A549 (cell line): ENCODE measurements around the gene TBC1D22A. TPM values are rescaled to one million over a fixed set of nuclear protein-coding genes. Genes with fewer than 3 reads are reported as not detected.

Experiments
- ATAC-seq, 2 experiments: fragments of 200-7000 bp in 1 of 2; fragments of >200 bp in 1 of 2; cut with Nextera tagmentation in 1 of 2; cut with Tn5 transposase in 1 of 2; 3 replicates each; pipeline versions ENCODE4 v1.8.0 to v1.9.1; 2018 to 2020; ENCODE audit warnings: mild to moderate bottlenecking in 1 of 2, moderate library complexity in 1 of 2
- CTCF ChIA-PET: fragments of 300-600 bp; sonication (Branson Sonifier 250); formaldehyde crosslinking; extraction: SDS; loops from one replicate; lab custom pipeline; 2021; ENCODE audit warnings: antibody characterized with exemption, inconsistent platforms; lab: Yijun Ruan, JAX
- POLR2A ChIA-PET: fragments of 350-600 bp; formaldehyde crosslinking; extraction: SDS; loops from one replicate; lab custom pipeline; 2021; ENCODE audit warnings: antibody characterized with exemption, inconsistent platforms; lab: Yijun Ruan, JAX
- DNase-seq, 2 experiments: peaks; one replicate each; pipeline versions ENCODE4 v3.0.0 to v3.0.0-alpha.2; 2011 to 2016; ENCODE audit warnings: low read depth in 1 of 2, low spot score in 1 of 2
- FAIRE-seq: peaks from 2 replicates; lab custom pipeline; 2011; peaks lifted over from hg19 to GRCh38; lab: Jason Lieb, UNC
- H3K27ac ChIP-seq, 2 experiments: fragments of >200 bp; sonication (Bioruptor Twin); formaldehyde crosslinking; 3 replicates each; pipeline ENCODE4 v1.5.1; 2016 to 2017
- H3K4me1 ChIP-seq: fragments of >200 bp; sonication (Bioruptor Twin); formaldehyde crosslinking; 3 replicates; pipeline ENCODE4 v1.6.1; 2016
- H3K4me2 ChIP-seq: fragments of >200 bp; sonication (Bioruptor Twin); formaldehyde crosslinking; 3 replicates; pipeline ENCODE4 v1.6.1; 2016
- H3K4me3 ChIP-seq: fragments of >200 bp; sonication (Bioruptor Twin); formaldehyde crosslinking; 3 replicates; pipeline ENCODE4 v1.5.1; 2016
- H3K9me3 ChIP-seq: fragments of >200 bp; sonication (Bioruptor Twin); formaldehyde crosslinking; 3 replicates; pipeline ENCODE4 v1.6.1; 2016
- CBX2 ChIP-seq: fragments of 200-600 bp; sonication (generic); IDR thresholded peaks from 2 replicates; pipeline ENCODE4 v1.6.1; 2016; ENCODE audit warnings: low read depth, mild to moderate bottlenecking, borderline replicate concordance
- CHD2 ChIP-seq: fragments of 150-350 bp; IDR thresholded peaks from 2 replicates; pipeline ENCODE4 v1.6.1; 2014; ENCODE audit warnings: low read length; ENCODE audit not compliant: partially characterized antibody
- ESRRA ChIP-seq: fragments of 150-350 bp; IDR thresholded peaks from 2 replicates; pipeline ENCODE4 v1.6.1; 2014; ENCODE audit warnings: mild to moderate bottlenecking, low read length, borderline replicate concordance
- GATA3 ChIP-seq: IDR thresholded peaks from 2 replicates; pipeline ENCODE4 v1.6.1; 2012; ENCODE audit warnings: borderline replicate concordance
- HOXA7 ChIP-seq: fragments of 250-450 bp; sonication (Bioruptor Pico); IDR thresholded peaks from 2 replicates; pipeline ENCODE4 v1.5.0; 2020; ENCODE audit warnings: mild to moderate bottlenecking, moderate library complexity
- KDM1A ChIP-seq: fragments of 200-600 bp; sonication (generic); IDR thresholded peaks from 2 replicates; pipeline ENCODE4 v1.6.1; 2016; ENCODE audit warnings: low read depth, mild to moderate bottlenecking
- MAFK ChIP-seq: fragments of 450-650 bp; IDR thresholded peaks from 2 replicates; pipeline ENCODE4 v1.6.1; 2014; ENCODE audit not compliant: partially characterized antibody
- NFE2L2 ChIP-seq: fragments of 150-350 bp; conservative IDR thresholded peaks from 2 replicates; pipeline ENCODE4 v1.6.1; 2014; ENCODE audit warnings: low read length
- RAD21 ChIP-seq, 2 experiments: fragments of >200 bp in 1 of 2; sonication (Bioruptor Twin) in 1 of 2; formaldehyde crosslinking in 1 of 2; IDR thresholded peaks in 1 of 2; conservative IDR thresholded peaks in 1 of 2; 2 replicates in 1 of 2; 3 replicates in 1 of 2; pipeline ENCODE4 v1.6.1; 2012 to 2018; ENCODE audit warnings: inconsistent platforms in 1 of 2
- SMC3 ChIP-seq: fragments of >200 bp; sonication (Bioruptor Twin); formaldehyde crosslinking; IDR thresholded peaks from 3 replicates; pipeline ENCODE4 v1.6.1; 2018; ENCODE audit warnings: inconsistent platforms
- SREBF2 ChIP-seq: fragments of 450-650 bp; IDR thresholded peaks from 2 replicates; pipeline ENCODE4 v1.6.1; 2014; ENCODE audit warnings: mild to moderate bottlenecking, moderate library complexity
- TP53 ChIP-seq: fragments of 250-450 bp; sonication (Bioruptor Pico); IDR thresholded peaks from 2 replicates; pipeline ENCODE4 v1.5.0; 2021; ENCODE audit warnings: mild to moderate bottlenecking, moderate library complexity
- ZNF302 ChIP-seq: fragments of 250-450 bp; sonication (Bioruptor Pico); IDR thresholded peaks from 2 replicates; pipeline ENCODE4 v1.9.0; 2021; ENCODE audit warnings: inconsistent platforms, mild to moderate bottlenecking, moderate library complexity
- WGBS: methylation state at CpG from one replicate; pipeline ENCODE4 v1.1.6; 2017; ENCODE audit errors: missing lambda C conversion rate; 5-methylcytosine and 5-hydroxymethylcytosine counted together
- polyA plus RNA-seq, 4 experiments: library from polyadenylated mRNA; depleted of rRNA in 3 of 4; stranded (reverse); fragments of >200 nt; fragmentation: RNase III in 1 of 4; extraction: RNeasy Plus Mini Kit Qiagen cat#74134 plus additional on column Dnase treatment in 1 of 4; gene quantifications; 2 replicates in 3 of 4; 3 replicates in 1 of 4; pipeline ENCODE4 v1.2.3, GENCODE V29; 2011 to 2017
- TF ChIP-seq, protein P1 (sequence below): fragments of 150-350 bp; IDR thresholded peaks from 2 replicates; pipeline ENCODE4 v1.6.1; 2014; ENCODE audit warnings: low read depth, mild to moderate bottlenecking, low read length
- TF ChIP-seq, protein P2 (sequence below): fragments of 450-650 bp; IDR thresholded peaks from 2 replicates; pipeline ENCODE4 v1.6.1; 2014; ENCODE audit warnings: antibody characterized with exemption

Gene TBC1D22A
- polyA plus RNA-seq, 2 of the 4 experiments (the other 2 are of a cell fraction) = 8.9 to 10.8 TPM

DNA sequence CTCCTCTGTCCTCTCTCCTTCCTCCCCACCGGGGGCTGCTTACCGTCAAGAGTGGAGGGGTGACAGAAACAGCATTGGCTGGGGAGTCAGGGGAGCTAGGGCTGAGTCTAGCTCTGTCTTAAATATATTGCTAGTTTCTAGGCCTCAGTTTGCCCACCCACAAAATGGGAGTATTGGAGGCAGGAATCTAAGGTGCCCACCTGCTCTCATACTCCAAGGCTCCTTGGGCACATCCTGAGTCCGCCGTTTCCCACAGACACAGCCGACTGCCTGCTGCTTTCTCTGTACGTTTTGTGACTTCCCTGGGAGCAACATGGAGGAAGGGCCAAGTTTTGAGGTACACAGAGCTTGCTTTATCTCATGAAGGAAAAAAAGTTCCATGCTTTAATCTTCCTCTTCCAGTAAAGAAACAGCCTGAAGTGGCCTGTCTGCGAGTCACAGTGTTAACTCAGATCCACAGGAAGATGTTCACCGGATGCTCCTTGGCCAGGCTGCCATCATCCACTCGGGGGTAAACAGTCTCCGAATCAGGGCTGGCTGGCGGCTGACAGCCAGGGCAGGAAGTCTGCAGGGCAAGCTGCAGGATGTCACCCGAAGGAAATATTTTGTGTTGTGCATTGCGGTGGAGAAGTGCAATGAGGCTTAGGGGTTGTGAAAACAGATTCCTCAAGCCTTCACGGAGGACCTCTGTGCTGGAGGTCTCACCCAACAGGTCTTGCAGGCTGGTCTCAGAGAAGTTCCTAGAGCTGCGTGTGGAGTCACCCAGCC lies 13.4 kb upstream of the TBC1D22A start:
- POLR2A ChIA-PET = interaction anchor here (1.1 to 2.1 kb wide), 2 partner anchors 10 to 13 kb away, joined by 3 to 7 read pairs; partner anchors contain the start of gene TBC1D22A

DNA sequence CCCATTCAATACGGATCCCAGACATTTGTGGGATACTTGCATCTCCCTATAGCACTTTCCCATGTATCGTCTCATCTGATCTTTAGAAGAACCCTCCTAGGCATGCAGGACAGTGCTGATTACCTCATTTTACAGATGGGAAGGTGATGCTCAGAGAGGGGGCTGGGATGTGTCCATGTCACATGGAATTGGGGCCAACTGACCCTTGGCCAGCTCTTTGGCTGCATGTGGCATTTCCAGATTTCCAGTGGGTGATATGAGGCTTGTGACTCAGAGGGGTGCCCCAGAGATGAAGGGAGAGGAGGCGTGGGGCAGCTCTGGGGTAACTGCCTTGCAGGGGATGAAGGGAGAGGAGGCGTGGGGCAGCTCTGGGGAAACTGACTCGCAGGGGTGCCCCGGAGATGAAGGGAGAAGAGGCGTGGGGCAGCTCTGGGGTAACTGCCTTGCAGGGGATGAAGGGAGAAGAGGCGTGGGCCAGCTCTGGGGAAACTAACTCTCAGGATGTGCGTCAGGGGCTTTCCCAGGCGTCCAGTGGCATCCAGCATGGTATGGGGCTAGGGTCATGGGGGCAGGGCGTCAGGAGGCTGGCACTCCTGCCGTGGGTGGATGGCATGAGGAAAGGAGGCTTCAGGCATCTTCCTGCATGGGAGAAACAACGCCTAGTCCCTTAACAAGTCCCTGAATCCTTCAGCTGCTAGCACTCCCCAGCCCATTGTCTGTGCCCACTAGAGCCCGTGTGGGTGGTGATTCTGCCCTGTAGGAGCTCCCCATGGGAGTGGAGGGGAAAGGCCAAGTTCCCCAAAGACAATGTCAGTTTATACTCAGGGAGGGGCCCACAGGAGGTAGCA lies 12.5 kb upstream of the TBC1D22A start:
- POLR2A ChIA-PET = interaction anchor here (1.1 to 2.1 kb wide), 3 partner anchors 11 to 13 kb away, joined by 3 to 7 read pairs (median 7); partner anchors contain the start of gene TBC1D22A
- H3K4me1 ChIP-seq = peaks cover 39% of the 10 kb centered on the region
- no peak for DNase-seq
- no peak for TF ChIP-seq SREBF2
- no peak for TF ChIP-seq CBX2
- no peak for TF ChIP-seq GATA3
- no peak for TF ChIP-seq MAFK
- TF ChIP-seq ESRRA = no peak
- TF ChIP-seq NFE2L2 = no peak
- TF ChIP-seq, protein P1, sequence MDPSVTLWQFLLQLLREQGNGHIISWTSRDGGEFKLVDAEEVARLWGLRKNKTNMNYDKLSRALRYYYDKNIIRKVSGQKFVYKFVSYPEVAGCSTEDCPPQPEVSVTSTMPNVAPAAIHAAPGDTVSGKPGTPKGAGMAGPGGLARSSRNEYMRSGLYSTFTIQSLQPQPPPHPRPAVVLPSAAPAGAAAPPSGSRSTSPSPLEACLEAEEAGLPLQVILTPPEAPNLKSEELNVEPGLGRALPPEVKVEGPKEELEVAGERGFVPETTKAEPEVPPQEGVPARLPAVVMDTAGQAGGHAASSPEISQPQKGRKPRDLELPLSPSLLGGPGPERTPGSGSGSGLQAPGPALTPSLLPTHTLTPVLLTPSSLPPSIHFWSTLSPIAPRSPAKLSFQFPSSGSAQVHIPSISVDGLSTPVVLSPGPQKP = no peak
- no peak for TF ChIP-seq KDM1A
- TF ChIP-seq, protein P2, sequence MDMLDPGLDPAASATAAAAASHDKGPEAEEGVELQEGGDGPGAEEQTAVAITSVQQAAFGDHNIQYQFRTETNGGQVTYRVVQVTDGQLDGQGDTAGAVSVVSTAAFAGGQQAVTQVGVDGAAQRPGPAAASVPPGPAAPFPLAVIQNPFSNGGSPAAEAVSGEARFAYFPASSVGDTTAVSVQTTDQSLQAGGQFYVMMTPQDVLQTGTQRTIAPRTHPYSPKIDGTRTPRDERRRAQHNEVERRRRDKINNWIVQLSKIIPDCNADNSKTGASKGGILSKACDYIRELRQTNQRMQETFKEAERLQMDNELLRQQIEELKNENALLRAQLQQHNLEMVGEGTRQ = no peak
- no peak for TF ChIP-seq CHD2
- TF ChIP-seq, all 56 proteins: peak for 0
- H3K4me2 ChIP-seq = peak overlapping the region; percentile 14; the same call in 1 of the 3 replicates
- 70% methylated on average over 9 of the region's 14 CpGs for WGBS
- H3K27ac ChIP-seq = peak overlapping the region; percentile 27 to 96; a peak in 3 of 6 replicates
- ATAC-seq = no peak
- H3K4me3 ChIP-seq = no peak overlapping the region
- no peak for FAIRE-seq
- H3K9me3 ChIP-seq = no peaks in the 10 kb centered on the region
- CTCF ChIA-PET = interaction anchor here (0.8 to 4.0 kb wide), 4 partner anchors 9 to 53 kb away, joined by 3 to 26 read pairs (median 9); no protein-coding TSS in a partner anchor

More for the DNA sequence above, 13.4 kb upstream of the TBC1D22A start:
- 78% methylated on average over 14 of the region's 15 CpGs for WGBS
- CTCF ChIA-PET = interaction anchor here (3.9 to 4.0 kb wide), 2 partner anchors 9 to 10 kb away, joined by 15 to 26 read pairs; no protein-coding TSS in a partner anchor
- TF ChIP-seq GATA3 (no peak), KDM1A (peak; percentile 37; the same call in 1 of the 2 replicates)
- peak overlapping the region in 1 of 2 experiments; percentile 96; a peak in 1 of 6 replicates for H3K27ac ChIP-seq
- no peak for ATAC-seq
- H3K4me1 ChIP-seq = peaks cover 32% of the 10 kb centered on the region
- no peak overlapping the region for H3K4me2 ChIP-seq
- no peak for DNase-seq
- H3K4me3 ChIP-seq = no peak overlapping the region
- no peak for FAIRE-seq
- H3K9me3 ChIP-seq = no peaks in the 10 kb centered on the region

DNA sequence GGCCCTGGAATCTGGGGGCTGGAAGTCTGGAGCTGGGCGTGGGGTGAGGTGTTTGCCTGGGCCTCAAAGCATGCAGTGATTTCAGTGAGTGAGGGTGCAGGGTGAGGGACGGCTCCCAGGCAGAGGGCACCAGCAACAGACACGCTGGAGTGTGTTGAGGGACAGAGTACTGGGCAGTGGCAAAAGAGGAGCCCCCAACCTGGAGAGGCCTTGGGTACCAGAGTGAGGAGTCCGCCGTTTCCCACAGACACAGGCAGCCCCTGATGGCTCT lies 12.0 kb upstream of the TBC1D22A start:
- ATAC-seq (no peak), FAIRE-seq (no peak), DNase-seq (no peak)
- TF ChIP-seq, protein P2 = no peak
- TF ChIP-seq RAD21 (conservative IDR thresholded peaks at IDR 0.05 in 1 of 2, IDR thresholded peaks at IDR 0.05 in 1 of 2) (no peak), TP53 (no peak), HOXA7 (CRISPR knock-in tag) (no peak), ZNF302 (CRISPR knock-in tag) (no peak), SMC3 (no peak)
- Histone ChIP-seq H3K9me3 (peaks cover under 1% of the 10 kb centered on the region; the same call in 2 of the 3 replicates), H3K4me1 (peaks cover 40% of the 10 kb centered on the region), H3K4me3 (no peak overlapping the region), H3K27ac (peak overlapping the region; percentile 32 to 96; a peak in 3 of 6 replicates), H3K4me2 (peak overlapping the region; percentile 36; the same call in 2 of the 3 replicates)
- POLR2A ChIA-PET = interaction anchor here (2.1 kb wide), 1 partner anchor 12 kb away, joined by 7 read pairs; the partner anchor contains the start of gene TBC1D22A
- CTCF ChIA-PET = interaction anchor here (0.8 to 4.0 kb wide), 3 partner anchors 8 to 53 kb away, joined by 3 to 26 read pairs (median 3); no protein-coding TSS in a partner anchor
- 93% methylated on average over 5 of the region's 5 CpGs for WGBS
